GM06990 (cell line): ENCODE measurements around the gene IL17RA.

Experiments
- DNase-seq: peaks from one replicate; pipeline ENCODE4 v3.0.0-alpha.2; 2011; ENCODE audit not compliant: insufficient read length; ENCODE audit errors: extremely low read depth
- H3K27me3 ChIP-seq: replicated peaks from 2 replicates; pipeline ENCODE4 v1.6.0; 2011; ENCODE audit warnings: low read length; ENCODE audit not compliant: control insufficient read depth, insufficient read depth
- H3K36me3 ChIP-seq: 2 replicates; pipeline ENCODE4 v1.5.1; 2011; ENCODE audit warnings: low read length; ENCODE audit not compliant: control insufficient read depth, insufficient read depth
- H3K4me3 ChIP-seq: replicated peaks from 2 replicates; pipeline ENCODE4 v1.5.1; 2011; ENCODE audit warnings: low read depth, mild to moderate bottlenecking, control low read depth, low read length
- CTCF ChIP-seq: IDR thresholded peaks from 2 replicates; pipeline ENCODE4 v1.5.1; 2011; ENCODE audit warnings: low read length, control low read depth, mild to moderate bottlenecking, inconsistent platforms; ENCODE audit not compliant: insufficient read depth, poor library complexity, severe bottlenecking

IL17RA gene

GRCh38 chr22:17133137-17133536, 48.3 kb downstream of the IL17RA start:
- no peak for DNase-seq
- Histone ChIP-seq H3K4me3 (no peak overlapping the region), H3K36me3 (peaks cover 2% of the 10 kb centered on the region), H3K27me3 (no peaks in the 10 kb centered on the region)
- TF ChIP-seq CTCF: no peak

GRCh38 chr22:17135153-17135760, 50.5 kb downstream of the IL17RA start:
- H3K36me3 ChIP-seq: peaks cover 4% of the 10 kb centered on the region
- H3K4me3 ChIP-seq: no peak overlapping the region
- no peaks in the 10 kb centered on the region for H3K27me3 ChIP-seq
- DNase-seq: no peak
- no peak for TF ChIP-seq CTCF

GRCh38 chr22:17137170-17137569, 52.4 kb downstream of the IL17RA start:
- no peaks in the 10 kb centered on the region for H3K27me3 ChIP-seq
- DNase-seq: no peak
- TF ChIP-seq CTCF: no peak
- peaks cover 12% of the 10 kb centered on the region for H3K36me3 ChIP-seq
- no peak overlapping the region for H3K4me3 ChIP-seq

GRCh38 chr22:17137861-17138425, 53.1 kb downstream of the IL17RA start:
- Histone ChIP-seq H3K27me3 (no peaks in the 10 kb centered on the region), H3K36me3 (peaks cover 12% of the 10 kb centered on the region), H3K4me3 (no peak overlapping the region)
- no peak for TF ChIP-seq CTCF
- no peak for DNase-seq

GRCh38 chr22:17138513-17138912, 53.7 kb downstream of the IL17RA start:
- no peak for TF ChIP-seq CTCF

More at GRCh38 chr22:17138513-17138912, 53.7 kb downstream of the IL17RA start:
- H3K36me3 ChIP-seq: peaks cover 12% of the 10 kb centered on the region
- DNase-seq: no peak
- no peaks in the 10 kb centered on the region for H3K27me3 ChIP-seq
- H3K4me3 ChIP-seq: no peak overlapping the region
